GM19351 (cell line): ENCODE data around the gene ASMTL.
"Not testable (repeated sequence)": the region's sequence is repeated elsewhere in the genome, so short reads cannot be mapped to it uniquely, and the experiment has no call there.

Experiments
- ATAC-seq: cut with Tn5 transposase; IDR thresholded peaks from one replicate; pipeline ENCODE4 v1.9.1; 2021; ENCODE audit warnings: mild to moderate bottlenecking, moderate library complexity; ENCODE audit not compliant: unreplicated experiment

ASMTL gene

GRCh38 chrX:1452516-1453394 lies at the start of gene ASMTL:
Gene ASMTL, minus strand, starts transcription at chrX:1452909. Its CDS starts 69 bp downstream, at chrX:1452840.
- ATAC-seq = peak; percentile 54

- peak; percentile 43 for ATAC-seq
Observed at GRCh38 chrX:1502241-1502640, 49.5 kb upstream of the ASMTL start.

GRCh38 chrX:1500701-1501624 lies 48.3 kb upstream of the ASMTL start:
- peak; percentile 61 for ATAC-seq

GRCh38 chrX:1496076-1496475 lies 43.4 kb upstream of the ASMTL start:
- ATAC-seq = no peak

- peak; percentile 38 for ATAC-seq
Observed at GRCh38 chrX:1493877-1494510, 41.3 kb upstream of the ASMTL start.

- peak; percentile 6 for ATAC-seq
Observed at GRCh38 chrX:1493412-1493811, 40.7 kb upstream of the ASMTL start.

- ATAC-seq = no peak
Observed at GRCh38 chrX:1492421-1493012, 39.8 kb upstream of the ASMTL start.

GRCh38 chrX:1491851-1492349 lies 39.2 kb upstream of the ASMTL start:
- ATAC-seq = peak; percentile 78

GRCh38 chrX:1491248-1491647 lies 38.5 kb upstream of the ASMTL start:
- ATAC-seq = not testable (repeated sequence)

GRCh38 chrX:1490723-1491122 lies 38.0 kb upstream of the ASMTL start:
- not testable (repeated sequence) for ATAC-seq

GRCh38 chrX:1489354-1489753 lies 36.6 kb upstream of the ASMTL start:
- not testable (repeated sequence) for ATAC-seq

GRCh38 chrX:1488745-1489144 lies 36.0 kb upstream of the ASMTL start:
- ATAC-seq = no peak

- ATAC-seq = no peak
Observed at GRCh38 chrX:1488141-1488540, 35.4 kb upstream of the ASMTL start.

- ATAC-seq = no peak
Observed at GRCh38 chrX:1487401-1487800, 34.7 kb upstream of the ASMTL start.

- no peak for ATAC-seq
Observed at GRCh38 chrX:1486749-1487361, 34.1 kb upstream of the ASMTL start.

GRCh38 chrX:1486177-1486576 lies 33.5 kb upstream of the ASMTL start:
- ATAC-seq = no peak

GRCh38 chrX:1485033-1485432 lies 32.3 kb upstream of the ASMTL start:
- ATAC-seq = no peak

GRCh38 chrX:1484638-1485019 lies 31.9 kb upstream of the ASMTL start:
- ATAC-seq = no peak

GRCh38 chrX:1483843-1484637 lies 31.3 kb upstream of the ASMTL start:
- ATAC-seq = peak; percentile 47
